Measurements from ENCODE around the gene SP6.

SP6 gene

GRCh38 chr17:47875011-47875985, 24.3 kb upstream of the SP6 start:
- in situ Hi-C loops (cut with HindIII; ENCODE audit: low pct_unique_long_range_greater_than_20kb, low sequenced_read_pairs): no loop called here
- peak in 1 of 2 experiments; percentile 74 for DNase-seq (ENCODE audit: low read depth in 1 of 2, low spot score in 1 of 2)
- no peak for TF ChIP-seq JUND (IDR thresholded peaks at IDR 0.05; ENCODE audit: low read depth)

GRCh38 chr17:47873200-47874090, 22.5 kb upstream of the SP6 start:
- TF ChIP-seq JUND (IDR thresholded peaks at IDR 0.05; ENCODE audit: low read depth): no peak
- no peak for DNase-seq (ENCODE audit: low read depth in 1 of 2, low spot score in 1 of 2)
- in situ Hi-C loops (cut with HindIII; ENCODE audit: low pct_unique_long_range_greater_than_20kb, low sequenced_read_pairs): no loop called here

DNA sequence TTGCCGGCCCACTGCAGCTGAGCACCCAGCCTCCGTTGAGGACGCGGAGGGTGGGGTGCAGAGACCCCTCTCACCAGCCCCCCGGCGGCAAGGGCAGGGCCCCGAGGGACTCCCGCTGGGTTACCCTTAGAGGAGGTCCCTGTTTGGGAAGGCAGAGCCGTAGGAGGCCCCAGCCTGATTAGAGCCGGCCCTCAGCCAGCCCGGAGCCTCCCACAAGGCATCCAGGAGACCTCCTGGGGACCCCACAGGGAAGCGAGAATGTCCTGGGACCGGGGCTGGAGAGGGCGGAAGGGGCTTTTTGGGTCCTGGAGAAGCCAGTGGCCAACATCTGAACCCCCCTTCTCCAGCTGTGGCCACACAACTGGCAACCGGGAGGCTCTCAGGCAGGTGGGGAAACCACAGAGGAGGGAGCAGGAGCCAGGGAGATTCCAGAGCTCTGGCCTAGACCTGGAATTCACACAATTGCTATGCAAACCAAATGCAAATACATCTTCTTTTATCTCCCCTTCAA, 21.7 kb upstream of the SP6 start:
- DNase-seq (ENCODE audit: low read depth in 1 of 2, low spot score in 1 of 2): no peak
- in situ Hi-C loops (cut with HindIII; ENCODE audit: low pct_unique_long_range_greater_than_20kb, low sequenced_read_pairs): no loop called here
- TF ChIP-seq JUND (IDR thresholded peaks at IDR 0.05; ENCODE audit: low read depth): no peak

DNA sequence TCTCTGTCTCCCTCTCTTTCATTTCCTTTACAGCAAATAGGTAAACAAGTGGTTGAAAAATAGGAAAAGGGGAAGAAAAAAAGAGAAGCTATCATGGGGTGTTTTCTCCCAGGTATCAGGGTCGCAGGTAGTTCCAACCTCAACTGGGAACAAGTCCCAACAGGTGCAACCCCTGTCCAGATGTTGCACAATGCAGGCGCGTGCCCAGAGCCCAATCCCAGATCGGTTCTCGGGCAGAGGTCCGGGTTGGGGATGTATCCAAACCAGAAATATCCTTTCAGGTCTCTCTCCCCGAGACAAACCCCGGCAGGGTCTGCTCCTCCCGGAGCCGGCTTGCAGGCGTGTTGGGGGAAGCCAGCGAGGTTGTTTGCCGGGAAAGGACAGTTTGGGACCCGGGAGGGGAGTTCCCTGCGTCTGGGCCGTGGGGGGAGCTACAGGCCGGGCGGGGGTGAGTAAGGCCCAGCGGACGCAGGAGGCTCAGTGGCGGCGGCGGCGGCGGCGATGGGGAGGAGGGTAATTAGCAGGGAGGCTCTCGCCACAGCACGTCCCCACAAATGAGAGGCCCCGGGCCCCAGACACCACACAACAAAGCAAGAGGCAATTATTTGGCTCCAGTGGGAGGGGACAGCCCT, 21.2 kb upstream of the SP6 start:
- no peak for DNase-seq (ENCODE audit: low read depth in 1 of 2, low spot score in 1 of 2)
- in situ Hi-C loops (cut with HindIII; ENCODE audit: low pct_unique_long_range_greater_than_20kb, low sequenced_read_pairs): no loop called here
- TF ChIP-seq JUND (IDR thresholded peaks at IDR 0.05; ENCODE audit: low read depth): no peak

DNA sequence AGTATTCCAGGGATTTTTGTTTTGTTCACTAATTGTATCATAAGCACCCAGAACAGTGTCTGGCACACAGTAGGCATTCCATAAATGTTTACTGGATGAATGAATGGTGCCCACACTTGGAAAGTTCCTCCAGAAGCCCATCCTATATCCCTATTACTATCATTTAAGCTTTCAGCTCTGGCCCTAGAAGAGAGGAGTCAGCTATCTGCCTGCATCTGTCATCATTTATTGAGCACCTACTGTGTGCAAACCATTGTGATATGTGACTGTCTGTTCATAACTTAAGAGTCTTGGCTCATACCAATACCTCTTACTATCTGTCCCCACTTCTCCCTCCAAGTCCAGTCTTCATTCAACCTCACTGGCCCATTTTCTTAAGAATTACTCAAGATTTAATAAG, 20.1 kb upstream of the SP6 start:
- no peak for TF ChIP-seq JUND (IDR thresholded peaks at IDR 0.05; ENCODE audit: low read depth)
- in situ Hi-C loops (cut with HindIII; ENCODE audit: low pct_unique_long_range_greater_than_20kb, low sequenced_read_pairs): no loop called here
- DNase-seq (ENCODE audit: low read depth in 1 of 2, low spot score in 1 of 2): no peak

GRCh38 chr17:47870056-47870455, 19.1 kb upstream of the SP6 start:
- in situ Hi-C loops (cut with HindIII; ENCODE audit: low pct_unique_long_range_greater_than_20kb, low sequenced_read_pairs): no loop called here
- no peak for DNase-seq (ENCODE audit: low read depth in 1 of 2, low spot score in 1 of 2)
- no peak for TF ChIP-seq JUND (IDR thresholded peaks at IDR 0.05; ENCODE audit: low read depth)

DNA sequence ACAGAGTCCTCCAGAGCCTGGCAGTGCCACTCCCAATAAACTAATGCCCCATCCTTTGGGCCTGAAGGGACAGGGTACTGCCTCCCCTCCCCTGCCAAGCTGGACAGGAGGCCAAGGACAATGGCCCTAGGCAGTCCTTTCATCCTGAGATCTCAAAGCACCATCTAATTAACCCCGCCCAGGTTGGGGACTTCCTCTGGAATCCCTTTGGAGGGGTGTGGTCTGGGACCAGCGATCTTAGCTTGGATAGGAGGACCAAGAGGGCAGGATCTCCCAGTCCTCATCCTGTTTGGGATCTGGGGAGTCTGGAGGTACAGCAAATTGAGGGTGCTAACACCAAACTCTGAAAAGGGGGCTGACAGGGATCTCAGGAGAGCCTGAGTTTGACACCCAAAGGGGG, 18.2 kb upstream of the SP6 start:
- in situ Hi-C loops (cut with HindIII; ENCODE audit: low pct_unique_long_range_greater_than_20kb, low sequenced_read_pairs): no loop called here
- DNase-seq (ENCODE audit: low read depth in 1 of 2, low spot score in 1 of 2): no peak
- TF ChIP-seq JUND (IDR thresholded peaks at IDR 0.05; ENCODE audit: low read depth): no peak

GRCh38 chr17:47867813-47868533, 17.0 kb upstream of the SP6 start:
- in situ Hi-C loops (cut with HindIII; ENCODE audit: low pct_unique_long_range_greater_than_20kb, low sequenced_read_pairs): no loop called here
- DNase-seq (ENCODE audit: low read depth in 1 of 2, low spot score in 1 of 2): no peak

DNA sequence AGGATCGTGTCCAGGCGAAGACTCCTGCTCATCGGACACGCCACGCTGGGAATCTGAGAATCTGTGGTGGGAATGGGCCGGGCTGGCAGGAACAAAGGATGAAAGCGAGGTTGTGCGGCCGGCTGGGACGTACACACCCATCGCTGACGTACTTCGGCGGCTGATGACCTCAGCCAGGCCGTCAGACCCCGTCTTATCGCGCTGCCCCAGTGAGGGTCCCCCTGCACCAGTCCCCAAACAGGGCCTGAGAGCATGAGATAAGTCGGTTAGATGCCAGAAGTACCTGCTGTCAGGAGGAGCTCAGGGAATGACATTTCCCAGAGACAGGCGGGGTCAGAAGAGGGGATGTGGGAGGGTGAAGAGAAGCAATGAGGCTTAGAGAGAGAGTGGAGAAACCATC, 16.0 kb upstream of the SP6 start:
- in situ Hi-C loops (cut with HindIII; ENCODE audit: low pct_unique_long_range_greater_than_20kb, low sequenced_read_pairs): no loop called here
- no peak for TF ChIP-seq JUND (IDR thresholded peaks at IDR 0.05; ENCODE audit: low read depth)
- DNase-seq (ENCODE audit: low read depth in 1 of 2, low spot score in 1 of 2): no peak

More at GRCh38 chr17:47867813-47868533, 17.0 kb upstream of the SP6 start:
- TF ChIP-seq JUND (IDR thresholded peaks at IDR 0.05; ENCODE audit: low read depth): no peak

DNA sequence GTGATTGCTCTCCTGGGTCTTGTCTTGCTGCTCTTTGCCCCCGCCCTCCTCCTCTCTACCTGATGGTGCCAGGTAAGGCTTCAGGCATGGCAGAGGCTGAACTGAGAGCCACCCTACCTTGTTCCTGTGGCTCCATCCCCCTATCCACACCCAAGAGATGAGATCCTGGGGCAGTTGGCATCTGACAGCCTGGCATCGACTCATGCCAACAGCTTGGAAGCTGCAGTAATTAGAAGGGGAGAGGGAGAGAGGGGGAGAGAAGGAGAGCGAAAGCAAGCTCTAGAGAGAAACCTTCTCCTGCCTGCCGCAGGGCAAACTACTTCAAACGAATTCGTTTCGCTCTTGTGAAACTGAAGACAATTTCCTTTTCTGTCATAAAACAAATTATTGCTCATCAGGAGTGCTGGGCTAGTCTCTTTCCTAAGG, 13.8 kb upstream of the SP6 start:
- in situ Hi-C loops (cut with HindIII; ENCODE audit: low pct_unique_long_range_greater_than_20kb, low sequenced_read_pairs): no loop called here
- DNase-seq (ENCODE audit: low read depth in 1 of 2, low spot score in 1 of 2): no peak

GRCh38 chr17:47862621-47863440, 11.9 kb upstream of the SP6 start:
- no peak for TF ChIP-seq JUND (IDR thresholded peaks at IDR 0.05; ENCODE audit: low read depth)
- DNase-seq (ENCODE audit: low read depth in 1 of 2, low spot score in 1 of 2): no peak
- in situ Hi-C loops (cut with HindIII; ENCODE audit: low pct_unique_long_range_greater_than_20kb, low sequenced_read_pairs): no loop called here

More for the DNA sequence above, 13.8 kb upstream of the SP6 start:
- TF ChIP-seq JUND (IDR thresholded peaks at IDR 0.05; ENCODE audit: low read depth): no peak

All from T47D (cell line).